ENCODE measurements around the gene RASAL1. TPM values are rescaled to one million over a fixed set of nuclear protein-coding genes. Genes with fewer than 3 reads are reported as not detected.

Gene RASAL1
- total and polyA plus RNA-seq, 9 donors, result 0.05 to 5.1 (median 1.1) TPM; not detected in 2

GRCh38 chr12:113138826-113139225 is 3.3 kb upstream of the RASAL1 start:
- H3K4me1 ChIP-seq (ENCODE audit: insufficient read depth), result no peaks in the 10 kb centered on the region
- WGBS, 3 donors, result 65 to 77% (median 67%) methylated on average over 3 of the region's 3 CpGs
- intact Hi-C loops (cut with DNase I), result no loop called here
- no peak for TF ChIP-seq CTCF (IDR thresholded peaks at IDR 0.05)
- TF ChIP-seq POLR2A (IDR thresholded peaks at IDR 0.05), result no peak
- TF ChIP-seq EP300 (IDR thresholded peaks at IDR 0.05), result no peak
- no peak for DNase-seq
- no peak overlapping the region for H3K27ac ChIP-seq
- no peak overlapping the region for H3K4me3 ChIP-seq
- no peaks in the 10 kb centered on the region for H3K9me3 ChIP-seq
- no peaks in the 10 kb centered on the region for H3K27me3 ChIP-seq
- no peaks in the 10 kb centered on the region for H3K36me3 ChIP-seq

- Histone ChIP-seq H3K27ac (no peak overlapping the region), H3K36me3 (no peaks in the 10 kb centered on the region), H3K4me1 (ENCODE audit: insufficient read depth) (no peaks in the 10 kb centered on the region), H3K4me3 (no peak overlapping the region), H3K9me3 (no peaks in the 10 kb centered on the region), H3K27me3 (no peaks in the 10 kb centered on the region)
- 77 to 79% (median 79%) methylated on average over 12 of the region's 12 CpGs for WGBS, 3 donors
- intact Hi-C loops (cut with DNase I), result no loop called here
- TF ChIP-seq CTCF (IDR thresholded peaks at IDR 0.05) (no peak), POLR2A (IDR thresholded peaks at IDR 0.05) (no peak), EP300 (IDR thresholded peaks at IDR 0.05) (no peak)
- DNase-seq, result no peak
These were observed 2.6 kb upstream of the RASAL1 start for GRCh38 chr12:113137861-113138783.

GRCh38 chr12:113136990-113137511 is 1.5 kb upstream of the RASAL1 start:
- no peaks in the 10 kb centered on the region for H3K9me3 ChIP-seq
- no peaks in the 10 kb centered on the region for H3K36me3 ChIP-seq
- no peaks in the 10 kb centered on the region for H3K27me3 ChIP-seq
- TF ChIP-seq CTCF (IDR thresholded peaks at IDR 0.05) (no peak), EP300 (IDR thresholded peaks at IDR 0.05) (no peak), POLR2A (IDR thresholded peaks at IDR 0.05) (no peak)
- H3K27ac ChIP-seq, result no peak overlapping the region
- intact Hi-C loops (cut with DNase I), result no loop called here
- H3K4me3 ChIP-seq, result no peak overlapping the region
- DNase-seq, result no peak
- 82 to 86% (median 83%) methylated on average over 6 of the region's 6 CpGs for WGBS, 3 donors
- no peaks in the 10 kb centered on the region for H3K4me1 ChIP-seq (ENCODE audit: insufficient read depth)

GRCh38 chr12:113136128-113136989 is 798 bp upstream of the RASAL1 start:
- DNase-seq, result no peak
- Histone ChIP-seq H3K9me3 (no peaks in the 10 kb centered on the region), H3K27ac (no peak overlapping the region), H3K27me3 (no peaks in the 10 kb centered on the region), H3K4me1 (ENCODE audit: insufficient read depth) (no peaks in the 10 kb centered on the region), H3K36me3 (no peaks in the 10 kb centered on the region), H3K4me3 (no peak overlapping the region)
- TF ChIP-seq EP300 (IDR thresholded peaks at IDR 0.05), result no peak
- 28 to 34% (median 32%) methylated on average over 21 of the region's 21 CpGs for WGBS, 3 donors
- intact Hi-C loops (cut with DNase I), result no loop called here
